Muscle layer of colon (tissue), 2 donors: Measurements from ENCODE around the gene TIMM44.
"Not testable (repeated sequence)": the region's sequence is repeated elsewhere in the genome, so short reads cannot be mapped to it uniquely, and the experiment has no call there.

Source experiments
- H3K27ac ChIP-seq: one replicate; pipeline ENCODE4 v1.7.0; 2013; ENCODE audit warnings: low read depth, mild to moderate bottlenecking, low read length, moderate library complexity
- H3K27me3 ChIP-seq, 2 donors: one replicate each; pipeline ENCODE4 v1.7.0; 2013; ENCODE audit warnings: low read length in 2 of 2, mild to moderate bottlenecking in 2 of 2; ENCODE audit not compliant: insufficient read depth in 2 of 2, control insufficient read depth in 1 of 2
- H3K36me3 ChIP-seq: one replicate; pipeline ENCODE4 v1.7.0; 2013; ENCODE audit warnings: mild to moderate bottlenecking, low read length; ENCODE audit not compliant: insufficient read depth
- H3K4me1 ChIP-seq: one replicate; pipeline ENCODE4 v1.7.0; 2013; ENCODE audit warnings: mild to moderate bottlenecking, low read length; ENCODE audit not compliant: insufficient read depth
- H3K4me3 ChIP-seq, 2 donors: one replicate each; pipeline ENCODE4 v1.7.0; 2013; ENCODE audit warnings: low read length in 2 of 2, low read depth in 1 of 2, mild to moderate bottlenecking in 1 of 2, moderate library complexity in 1 of 2
- H3K9ac ChIP-seq: one replicate; pipeline ENCODE4 v1.7.0; 2013; ENCODE audit warnings: low read length
- H3K9me3 ChIP-seq: one replicate; pipeline ENCODE4 v1.7.0; 2013; ENCODE audit warnings: mild to moderate bottlenecking, low read length
- donor health status: abdominal sarcoma.
- donor health status: Adenocarcinoma of cecum.

Gene TIMM44

DNA sequence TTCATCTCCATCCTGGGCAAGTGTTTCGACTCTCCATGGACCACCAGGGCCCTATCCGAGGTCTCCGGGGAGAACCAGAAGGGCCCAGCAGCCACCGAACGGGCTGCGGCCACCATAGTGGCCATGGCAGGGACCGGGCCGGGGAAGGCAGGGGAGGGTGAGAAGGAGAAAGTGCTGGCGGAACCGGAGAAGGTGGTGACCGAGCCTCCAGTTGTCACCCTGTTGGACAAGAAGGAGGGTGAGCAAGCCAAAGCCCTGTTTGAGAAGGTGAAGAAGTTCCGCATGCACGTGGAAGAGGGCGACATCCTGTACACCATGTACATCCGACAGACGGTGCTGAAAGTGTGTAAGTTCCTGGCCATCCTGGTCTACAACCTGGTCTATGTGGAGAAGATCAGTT, 44.5 kb downstream of the TIMM44 start:
- peaks cover 10% of the 10 kb centered on the region for H3K4me1 ChIP-seq
- no peak overlapping the region for H3K4me3 ChIP-seq
- no peak overlapping the region for H3K27ac ChIP-seq
- peaks cover 0 to 8% of the 10 kb centered on the region in 2 donors for H3K27me3 ChIP-seq
- no peaks in the 10 kb centered on the region for H3K36me3 ChIP-seq
- H3K9ac ChIP-seq: no peak overlapping the region
- H3K9me3 ChIP-seq: no peaks in the 10 kb centered on the region

DNA sequence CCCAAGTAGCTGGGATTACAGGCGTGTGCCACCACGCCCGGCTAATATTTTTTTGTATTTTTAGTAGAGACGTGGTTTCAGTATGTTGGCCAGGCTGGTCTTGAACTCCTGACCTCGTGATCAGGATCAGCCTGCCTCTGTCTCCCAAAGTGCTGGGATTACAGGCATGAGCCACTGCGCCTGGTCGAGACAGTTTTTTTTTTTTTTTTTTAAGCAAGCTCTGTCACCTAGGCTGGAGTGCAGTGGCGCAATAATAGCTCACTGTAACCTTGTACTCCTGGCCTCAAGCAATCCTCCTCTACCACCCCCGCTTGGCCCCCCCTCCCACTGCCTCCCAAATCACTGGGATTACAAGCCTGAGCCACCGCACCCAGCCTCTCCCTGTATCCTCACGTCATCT, 46.2 kb downstream of the TIMM44 start:
- Histone ChIP-seq H3K9ac (no peak overlapping the region), H3K4me1 (no peaks in the 10 kb centered on the region), H3K27me3 (peaks cover 0 to 8% of the 10 kb centered on the region in 2 donors), H3K4me3 (no peak overlapping the region), H3K27ac (no peak overlapping the region), H3K36me3 (no peaks in the 10 kb centered on the region), H3K9me3 (no peaks in the 10 kb centered on the region)

DNA sequence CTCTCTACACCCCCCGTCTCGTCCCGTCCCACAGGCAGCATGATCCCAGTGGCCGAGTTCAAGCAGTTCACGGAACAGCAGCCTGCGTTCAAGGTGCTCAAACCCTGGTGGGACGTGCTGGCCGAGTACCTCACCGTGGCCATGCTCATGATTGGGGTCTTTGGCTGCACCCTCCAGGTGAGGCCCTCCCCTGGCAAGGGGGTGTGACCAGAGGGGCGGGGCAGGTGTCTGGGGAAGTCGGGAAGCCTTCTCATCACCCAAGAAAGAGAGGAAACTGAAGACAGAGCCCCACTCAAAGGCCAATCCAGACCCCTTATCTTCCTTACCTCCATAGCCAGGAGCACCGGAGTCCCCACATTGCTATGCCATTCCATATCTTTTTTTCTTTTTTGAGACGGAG, 47.9 kb downstream of the TIMM44 start:
- Histone ChIP-seq H3K27me3 (peaks cover 0 to 8% of the 10 kb centered on the region in 2 donors), H3K27ac (no peak overlapping the region), H3K9ac (no peak overlapping the region), H3K4me1 (no peaks in the 10 kb centered on the region), H3K9me3 (no peaks in the 10 kb centered on the region), H3K36me3 (no peaks in the 10 kb centered on the region), H3K4me3 (no peak overlapping the region)

DNA sequence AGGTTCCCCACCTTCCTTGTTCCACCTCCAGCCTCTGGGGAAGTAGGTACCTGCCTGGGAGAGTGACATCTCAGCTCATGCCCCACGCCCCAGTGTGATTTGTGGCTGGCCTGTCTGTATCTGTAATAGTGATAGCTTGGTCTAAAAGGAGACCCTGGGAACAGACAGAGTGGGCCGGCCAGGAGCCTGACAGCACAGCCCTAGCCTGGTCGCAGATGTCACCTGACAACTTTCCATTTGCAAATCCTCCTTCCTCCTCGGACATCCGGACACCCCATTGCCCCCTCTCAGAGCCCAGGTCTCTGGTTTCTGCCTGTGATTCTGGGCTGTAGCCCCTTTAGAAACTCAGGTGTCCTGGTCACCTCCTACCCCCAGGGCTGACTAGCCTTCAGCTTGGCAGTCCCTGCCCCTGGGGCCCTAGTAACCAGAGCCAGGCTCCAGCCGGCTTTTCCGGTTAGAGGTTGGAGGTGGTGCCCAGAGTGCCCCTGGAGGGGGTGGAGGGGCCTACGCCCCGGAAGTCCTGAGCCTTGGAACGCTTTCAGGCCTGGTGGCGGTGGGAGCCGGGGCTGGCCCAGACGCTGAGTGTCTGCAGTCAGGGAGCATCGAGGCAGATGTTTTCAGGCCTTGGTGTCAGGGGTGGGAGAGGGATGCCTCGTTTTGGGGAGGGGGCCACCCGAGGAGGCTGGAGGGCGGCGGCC, 48.7 kb downstream of the TIMM44 start:
- no peak overlapping the region for H3K4me3 ChIP-seq
- peaks cover 0 to 8% of the 10 kb centered on the region in 2 donors for H3K27me3 ChIP-seq
- H3K4me1 ChIP-seq: no peaks in the 10 kb centered on the region
- H3K27ac ChIP-seq: no peak overlapping the region
- no peaks in the 10 kb centered on the region for H3K36me3 ChIP-seq
- no peak overlapping the region for H3K9ac ChIP-seq
- no peaks in the 10 kb centered on the region for H3K9me3 ChIP-seq

DNA sequence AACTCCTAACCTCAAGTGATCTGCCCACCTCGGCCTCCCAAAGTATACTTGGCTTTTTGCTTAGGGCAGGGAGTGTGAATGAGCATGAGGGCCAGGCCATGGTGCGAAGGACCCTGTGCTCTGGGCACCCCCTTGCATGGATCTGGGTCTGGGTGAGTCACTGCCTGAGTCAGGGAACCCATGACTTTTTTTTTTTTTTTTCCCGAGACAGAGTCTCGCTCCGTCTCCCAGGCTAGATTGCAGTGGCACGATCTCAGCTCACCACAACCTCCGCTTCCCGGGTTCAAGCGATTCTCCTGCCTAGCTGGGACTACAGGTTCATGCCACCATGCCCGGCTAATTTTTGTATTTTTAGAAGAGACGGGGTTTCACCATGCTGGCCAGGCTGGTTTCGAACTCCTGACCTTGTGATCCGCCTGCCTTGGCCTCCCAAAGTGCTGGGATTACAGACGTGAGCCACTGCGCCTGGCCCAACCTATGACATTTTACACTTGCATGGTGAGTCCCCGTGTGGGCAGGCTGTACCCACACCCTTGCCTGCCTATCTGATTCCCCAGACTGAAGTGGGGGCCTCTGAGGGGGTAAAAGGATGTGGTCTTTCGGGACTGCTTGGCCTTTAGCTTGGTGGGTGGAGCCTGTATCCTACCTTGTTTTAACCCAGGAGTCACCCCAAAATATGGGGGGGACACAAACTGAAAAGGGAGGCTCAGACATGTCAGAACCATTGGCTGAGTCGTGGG, 49.9 kb downstream of the TIMM44 start:
- H3K27me3 ChIP-seq: peaks cover 3 to 13% of the 10 kb centered on the region in 2 donors
- not testable (repeated sequence) for H3K9me3 ChIP-seq, H3K27ac ChIP-seq, H3K4me1 ChIP-seq, H3K36me3 ChIP-seq, H3K9ac ChIP-seq, H3K4me3 ChIP-seq

DNA sequence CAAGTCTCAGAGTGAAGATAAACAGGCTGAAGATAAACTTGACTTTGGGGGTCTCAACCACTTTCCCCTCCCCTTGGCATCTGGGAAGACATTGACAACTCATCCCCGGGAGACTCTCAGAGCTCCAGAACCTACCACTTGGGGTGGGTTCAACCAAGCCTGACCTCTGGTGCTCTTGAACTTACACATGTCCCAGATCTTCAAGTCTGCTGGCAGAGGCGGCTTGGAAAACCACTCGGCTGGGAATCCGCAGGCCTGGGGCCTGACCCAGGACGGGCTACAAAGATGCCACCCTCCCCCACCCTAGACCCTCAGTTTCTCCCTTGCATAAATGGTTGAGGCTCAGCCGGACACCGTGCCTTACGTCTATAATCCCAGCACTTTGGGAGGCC, 54.6 kb downstream of the TIMM44 start:
- Histone ChIP-seq H3K4me3 (no peak overlapping the region), H3K36me3 (no peaks in the 10 kb centered on the region), H3K9me3 (no peaks in the 10 kb centered on the region), H3K27me3 (peaks cover 4 to 14% of the 10 kb centered on the region in 2 donors), H3K9ac (no peak overlapping the region), H3K4me1 (no peaks in the 10 kb centered on the region), H3K27ac (no peak overlapping the region)

DNA sequence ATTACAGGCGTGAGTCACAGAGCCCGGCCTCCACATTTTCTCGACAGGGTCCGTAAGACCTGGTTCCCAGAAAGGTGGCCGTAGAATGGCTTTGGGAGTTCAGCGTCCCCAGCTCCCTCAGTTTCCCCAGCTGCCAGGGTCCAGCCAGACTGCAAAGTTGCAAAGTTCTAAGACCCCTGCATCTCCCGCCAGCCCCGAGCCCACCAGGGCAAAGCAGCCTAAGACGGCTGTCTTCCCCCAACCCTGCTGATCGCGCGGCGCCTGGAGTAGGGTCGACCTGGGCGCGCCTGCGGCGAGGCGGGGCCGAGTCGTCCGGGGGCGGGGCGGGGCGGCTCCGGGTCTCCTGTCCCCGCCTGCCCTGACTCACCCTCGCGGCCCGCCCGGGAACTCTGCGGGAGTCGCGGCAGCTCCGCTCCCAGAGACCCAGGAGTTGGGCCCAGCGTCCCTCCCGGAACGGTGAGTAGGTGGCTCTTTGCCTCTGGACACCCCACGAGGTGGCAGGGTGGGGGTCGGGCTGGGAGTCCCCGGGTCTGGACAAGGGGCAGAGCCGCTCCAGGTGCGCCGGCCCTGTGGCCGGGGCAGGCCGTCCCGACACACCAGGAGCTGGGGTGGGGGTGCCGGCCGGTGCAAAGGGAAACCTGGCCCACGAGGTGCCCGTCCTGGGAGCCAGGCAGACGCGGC, 55.2 kb downstream of the TIMM44 start, which contains the start of gene LRRC8E:
Gene LRRC8E (plus strand): TSS at position 366 of the 681 bp plus-strand sequence. CDS start 7,094 bp downstream, outside the sequence.
- Histone ChIP-seq H3K27me3 (peaks cover 4 to 14% of the 10 kb centered on the region in 2 donors), H3K36me3 (no peaks in the 10 kb centered on the region), H3K27ac (no peak within 1 kb of the TSS), H3K4me3 (no peak within 1 kb of the TSS), H3K4me1 (no peaks in the 10 kb centered on the region), H3K9ac (no peak within 1 kb of the TSS), H3K9me3 (no peaks in the 10 kb centered on the region)

DNA sequence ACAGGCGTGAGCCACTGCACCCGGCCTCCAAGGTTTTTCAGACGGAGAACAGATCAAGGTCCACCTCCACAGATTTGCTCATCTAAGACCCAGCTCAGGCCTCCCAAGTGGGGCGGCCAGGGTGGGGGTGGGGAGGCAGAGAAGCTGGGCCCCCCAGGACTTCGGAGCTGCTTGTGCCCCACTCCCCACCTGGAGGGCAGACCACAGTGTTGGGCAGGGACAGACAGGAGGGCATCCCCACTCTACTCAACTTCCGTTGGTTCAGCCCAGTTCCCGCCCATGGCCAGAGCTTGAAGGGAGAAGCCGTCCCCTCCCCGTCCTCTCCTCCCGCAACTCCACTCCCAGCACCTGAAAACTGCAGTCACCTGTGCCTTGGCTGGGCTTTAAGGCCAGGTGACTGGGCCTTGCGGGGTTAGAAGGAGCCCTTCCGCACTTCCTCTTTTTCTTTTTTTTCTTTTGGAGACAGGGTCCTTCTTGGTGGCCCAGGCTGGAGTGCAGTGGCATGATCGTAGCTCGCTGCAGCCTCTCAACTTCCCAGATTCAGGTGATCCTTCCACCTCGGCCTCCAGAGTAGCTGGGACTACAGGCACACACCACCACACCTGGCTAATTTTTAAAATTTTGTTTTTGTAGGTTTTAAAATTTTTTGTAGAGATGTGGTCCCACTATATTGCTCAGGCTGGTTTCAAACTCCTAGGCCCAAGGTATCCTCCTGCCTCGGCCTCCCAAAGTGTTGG, 55.9 kb downstream of the TIMM44 start:
- H3K4me3 ChIP-seq: no peak overlapping the region
- no peaks in the 10 kb centered on the region for H3K4me1 ChIP-seq
- no peaks in the 10 kb centered on the region for H3K9me3 ChIP-seq
- H3K9ac ChIP-seq: no peak overlapping the region
- no peaks in the 10 kb centered on the region for H3K36me3 ChIP-seq
- peaks cover 4 to 14% of the 10 kb centered on the region in 2 donors for H3K27me3 ChIP-seq
- H3K27ac ChIP-seq: no peak overlapping the region

DNA sequence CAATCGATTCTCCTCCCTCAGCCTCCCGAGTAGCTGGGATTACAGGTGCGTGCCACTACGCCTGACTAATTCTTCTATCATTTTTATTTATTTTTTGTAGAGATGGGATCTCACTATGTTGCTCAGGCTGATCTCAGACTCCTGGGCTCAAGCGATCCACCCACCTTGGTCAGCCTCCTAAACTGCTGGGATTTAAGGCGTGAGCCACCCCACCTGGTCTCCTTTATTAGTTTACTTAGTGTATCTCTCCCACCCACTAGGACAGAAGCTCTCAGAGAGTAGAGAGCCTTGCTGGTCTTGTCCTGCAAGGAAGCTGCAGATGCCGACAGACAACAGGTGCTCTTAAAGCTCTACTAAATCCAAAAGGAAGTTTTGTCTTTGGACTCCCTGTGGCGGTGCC, 57.6 kb downstream of the TIMM44 start:
- Histone ChIP-seq H3K4me1 (no peaks in the 10 kb centered on the region), H3K27me3 (peaks cover 4 to 14% of the 10 kb centered on the region in 2 donors), H3K27ac (no peak overlapping the region), H3K9me3 (no peaks in the 10 kb centered on the region), H3K4me3 (no peak overlapping the region), H3K36me3 (no peaks in the 10 kb centered on the region), H3K9ac (no peak overlapping the region)

DNA sequence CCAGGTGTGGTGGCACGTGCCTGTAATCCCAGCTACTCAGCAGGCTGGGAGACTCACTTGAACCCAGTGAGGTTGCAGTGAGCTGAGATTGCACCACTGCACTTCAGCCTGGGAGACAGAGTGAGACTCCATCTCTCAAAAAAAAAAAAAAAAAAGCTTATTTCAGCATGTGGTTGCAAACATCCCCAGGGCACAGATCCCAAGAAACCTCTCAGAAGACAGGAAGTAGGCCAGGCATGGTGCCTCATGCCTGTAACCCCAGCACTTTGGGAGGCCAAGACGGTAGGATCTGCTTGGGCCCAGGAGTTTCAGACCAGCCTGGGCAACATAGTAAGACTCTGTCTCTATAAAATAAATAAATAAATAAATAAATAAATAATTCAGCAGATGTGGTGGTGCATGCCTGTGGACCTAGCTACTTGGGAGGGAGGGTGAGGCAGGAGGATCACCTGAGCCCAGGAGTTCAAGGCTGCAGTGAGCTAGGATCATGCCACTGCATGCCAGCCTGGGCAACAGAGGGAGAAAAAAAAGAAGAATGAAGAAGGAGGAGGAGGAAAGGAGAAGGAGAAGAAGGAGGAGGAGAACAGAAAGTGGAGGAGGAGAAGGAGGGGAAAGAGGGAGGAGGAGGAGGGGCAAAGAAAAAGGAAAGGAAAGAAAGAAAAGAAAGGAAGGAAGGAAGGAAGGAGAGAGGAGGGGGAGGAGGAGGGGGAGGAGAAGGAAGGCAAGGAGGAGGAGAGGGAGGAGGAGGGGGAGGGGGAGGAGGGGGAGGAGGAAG, 59.5 kb downstream of the TIMM44 start:
- Histone ChIP-seq H3K9ac (no peak overlapping the region), H3K36me3 (no peaks in the 10 kb centered on the region), H3K4me3 (no peak overlapping the region), H3K4me1 (no peaks in the 10 kb centered on the region), H3K27me3 (peaks cover 4 to 14% of the 10 kb centered on the region in 2 donors), H3K27ac (no peak overlapping the region), H3K9me3 (no peaks in the 10 kb centered on the region)
